ENCODE data around the gene THRB.

Gene THRB

GRCh38 chr3:24258260-24258659, 236.4 kb downstream of the THRB start:
- DNase-seq: no peak

GRCh38 chr3:24255414-24255813, 239.2 kb downstream of the THRB start:
- DNase-seq: no peak

- no peak for DNase-seq
Measured at GRCh38 chr3:24254649-24255048, 240.0 kb downstream of the THRB start.

GRCh38 chr3:24253336-24253735, 241.3 kb downstream of the THRB start:
- no peak for DNase-seq

- DNase-seq: no peak
Measured at GRCh38 chr3:24249523-24249922, 245.1 kb downstream of the THRB start.

- no peak for DNase-seq
Measured at GRCh38 chr3:24245056-24245455, 249.6 kb downstream of the THRB start.

- DNase-seq: no peak
Measured at GRCh38 chr3:24244491-24244890, 250.2 kb downstream of the THRB start.

- no peak for DNase-seq
Measured at GRCh38 chr3:24242012-24242698, 252.5 kb downstream of the THRB start.

GRCh38 chr3:24240306-24240705, 254.3 kb downstream of the THRB start:
- DNase-seq: no peak

GRCh38 chr3:24237971-24238706, 256.5 kb downstream of the THRB start:
- no peak for DNase-seq

GRCh38 chr3:24235121-24235520, 259.5 kb downstream of the THRB start:
- DNase-seq: no peak

GRCh38 chr3:24232784-24233183, 261.9 kb downstream of the THRB start:
- no peak for DNase-seq

GRCh38 chr3:24229468-24230221, 265.0 kb downstream of the THRB start:
- DNase-seq: no peak

- DNase-seq: no peak
Measured at GRCh38 chr3:24227635-24228034, 267.0 kb downstream of the THRB start.

- DNase-seq: no peak
Measured at GRCh38 chr3:24226397-24226796, 268.3 kb downstream of the THRB start.

GRCh38 chr3:24225385-24225950, 269.2 kb downstream of the THRB start:
- DNase-seq: no peak

- DNase-seq: no peak
Measured at GRCh38 chr3:24224666-24225384, 269.8 kb downstream of the THRB start.

GRCh38 chr3:24222165-24222805, 272.4 kb downstream of the THRB start:
- no peak for DNase-seq

- no peak for DNase-seq
Measured at GRCh38 chr3:24220859-24221657, 273.6 kb downstream of the THRB start.

GRCh38 chr3:24215502-24215901, 279.1 kb downstream of the THRB start:
- DNase-seq: no peak

GRCh38 chr3:24211381-24211780, 283.3 kb downstream of the THRB start:
- no peak for DNase-seq
